HepG2 (cell line): ENCODE data around the gene NOB1. TPM values are rescaled to one million over a fixed set of nuclear protein-coding genes. Genes with fewer than 3 reads are reported as not detected.

ENCODE experiments used
- DNMT3B ChIP-seq: conservative IDR thresholded peaks from 2 replicates; pipeline ENCODE4 v1.6.1; 2016; ENCODE audit warnings: missing biosample characterization, control low read depth
- ERF ChIP-seq: IDR thresholded peaks from 2 replicates; pipeline ENCODE4 v1.6.1; 2018; ENCODE audit warnings: missing biosample characterization, missing genetic modification reagents
- ETV5 ChIP-seq: IDR thresholded peaks from 2 replicates; pipeline ENCODE4 v1.6.1; 2018; ENCODE audit warnings: missing biosample characterization, missing genetic modification reagents, inconsistent platforms, borderline replicate concordance
- FOXM1 ChIP-seq: sonication (generic); formaldehyde crosslinking; IDR thresholded peaks from 2 replicates; pipeline ENCODE4 v1.5.0; 2020; ENCODE audit warnings: missing genetic modification reagents
- GATAD1 ChIP-seq: IDR thresholded peaks from 2 replicates; pipeline ENCODE4 v1.6.1; 2016; ENCODE audit warnings: missing genetic modification reagents, missing compliant biosample characterization
- NONO ChIP-seq, 2 experiments: fragments of 450-650 bp in 1 of 2; sonication (generic) in 1 of 2; formaldehyde crosslinking in 1 of 2; IDR thresholded peaks in 1 of 2; conservative IDR thresholded peaks in 1 of 2; 2 replicates each; pipeline versions ENCODE4 v1.6.1 to v1.8.0; 2017 to 2022; ENCODE audit warnings: mild to moderate bottlenecking in 1 of 2, missing genetic modification reagents in 1 of 2, moderate library complexity in 1 of 2
- NR2F1 ChIP-seq, 2 experiments: fragments of 450-650 bp in 1 of 2; formaldehyde crosslinking in 1 of 2; IDR thresholded peaks; 2 replicates each; pipeline versions ENCODE4 v1.5.0 to v1.6.1; 2016 to 2020; ENCODE audit warnings: mild to moderate bottlenecking in 1 of 2, missing compliant biosample characterization in 1 of 2, missing genetic modification reagents in 1 of 2, moderate library complexity in 1 of 2
- SNAPC2 ChIP-seq: sonication (generic); formaldehyde crosslinking; IDR thresholded peaks from 2 replicates; pipeline ENCODE4 v1.8.1; 2022; ENCODE audit warnings: mild to moderate bottlenecking, missing genetic modification reagents
- SOX6 ChIP-seq, 2 experiments: fragments of 450-650 bp in 1 of 2; sonication (generic) in 1 of 2; formaldehyde crosslinking in 1 of 2; IDR thresholded peaks; 2 replicates each; pipeline versions ENCODE4 v1.4.0 to v1.6.1; 2017 to 2020; ENCODE audit warnings: antibody characterized with exemption in 1 of 2, mild to moderate bottlenecking in 1 of 2, missing genetic modification reagents in 1 of 2
- TSC22D2 ChIP-seq: sonication (generic); formaldehyde crosslinking; IDR thresholded peaks from 2 replicates; pipeline ENCODE4 v1.5.1; 2020; ENCODE audit warnings: missing genetic modification reagents, mild to moderate bottlenecking, borderline replicate concordance
- ZNF121 ChIP-seq: sonication (generic); formaldehyde crosslinking; IDR thresholded peaks from 2 replicates; pipeline ENCODE4 v1.5.0; 2020; ENCODE audit warnings: mild to moderate bottlenecking, missing genetic modification reagents
- ZNF180 ChIP-seq: sonication (generic); formaldehyde crosslinking; IDR thresholded peaks from 2 replicates; pipeline ENCODE4 v1.4.0; 2020; ENCODE audit warnings: low read depth, missing genetic modification reagents, borderline replicate concordance
- ZNF292 ChIP-seq: sonication (generic); formaldehyde crosslinking; IDR thresholded peaks from 2 replicates; pipeline ENCODE4 v1.8.1; 2022; ENCODE audit warnings: mild to moderate bottlenecking, low read depth, missing genetic modification reagents, borderline replicate concordance
- ZNF331 ChIP-seq: sonication (generic); formaldehyde crosslinking; IDR thresholded peaks from 2 replicates; pipeline ENCODE4 v1.4.0; 2020; ENCODE audit warnings: missing genetic modification reagents
- ZNF337 ChIP-seq: sonication (generic); formaldehyde crosslinking; IDR thresholded peaks from 2 replicates; pipeline ENCODE4 v1.5.1; 2020; ENCODE audit warnings: missing genetic modification reagents, low read depth, mild to moderate bottlenecking, borderline replicate concordance
- ZNF350 ChIP-seq: sonication (generic); formaldehyde crosslinking; IDR thresholded peaks from 2 replicates; pipeline ENCODE4 v1.4.0; 2020; ENCODE audit warnings: mild to moderate bottlenecking, low read depth, missing genetic modification reagents, borderline replicate concordance
- ZNF605 ChIP-seq: sonication (generic); formaldehyde crosslinking; IDR thresholded peaks from 2 replicates; pipeline ENCODE4 v1.8.0; 2022; ENCODE audit warnings: mild to moderate bottlenecking, missing genetic modification reagents
- ZSCAN21 ChIP-seq: sonication (generic); formaldehyde crosslinking; IDR thresholded peaks from 2 replicates; pipeline ENCODE4 v1.8.0; 2022; ENCODE audit warnings: mild to moderate bottlenecking, missing genetic modification reagents, moderate library complexity, borderline replicate concordance
- polyA plus RNA-seq, 8 experiments: library from polyadenylated mRNA; depleted of rRNA in 3 of 8; stranded (reverse) in 7 of 8; unstranded in 1 of 8; fragments of >200 nt; fragmentation: Illumina TruSeq in 4 of 8; extraction: Trizol in 4 of 8; gene quantifications; 2 replicates each; pipeline versions ENCODE4 v1.2.1 to v1.2.3, GENCODE V29; 2011 to 2016; ENCODE audit warnings: low read depth in 4 of 8, missing spikeins in 1 of 8, mixed read lengths in 1 of 8; ENCODE audit not compliant: insufficient read depth in 1 of 8
- total RNA-seq, 5 experiments: library from RNA; depleted of rRNA; stranded (reverse); fragments of >200 nt; fragmentation: Illumina TruSeq; extraction: Trizol; gene quantifications; 2 replicates each; pipeline ENCODE4 v1.2.3, GENCODE V29; 2016; ENCODE audit warnings: low read depth in 1 of 5
- TF ChIP-seq, protein P1 (sequence below): sonication (generic); formaldehyde crosslinking; IDR thresholded peaks from 2 replicates; pipeline ENCODE4 v1.4.0; 2020; ENCODE audit warnings: missing genetic modification reagents
- TF ChIP-seq, protein P2 (sequence below): sonication (generic); formaldehyde crosslinking; IDR thresholded peaks from 2 replicates; pipeline ENCODE4 v1.5.1; 2020; ENCODE audit warnings: missing genetic modification reagents, mild to moderate bottlenecking, borderline replicate concordance
- TF ChIP-seq, protein P3 (sequence below): sonication (generic); formaldehyde crosslinking; IDR thresholded peaks from 2 replicates; pipeline ENCODE4 v1.4.0; 2020; ENCODE audit warnings: mild to moderate bottlenecking, missing genetic modification reagents
- TF ChIP-seq, protein P4 (sequence below), 2 experiments: fragments of 450-650 bp in 1 of 2; sonication (generic) in 1 of 2; formaldehyde crosslinking; IDR thresholded peaks; 2 replicates each; pipeline versions ENCODE4 v1.5.0 to v1.8.0; 2020 to 2022; ENCODE audit warnings: mild to moderate bottlenecking in 1 of 2, missing genetic modification reagents in 1 of 2

Gene NOB1
- total and polyA plus RNA-seq, 2 of the 13 experiments (the other 11 are each of a cell fraction or from before 2014, with no cell fraction given), result 47.1 to 162 TPM

DNA sequence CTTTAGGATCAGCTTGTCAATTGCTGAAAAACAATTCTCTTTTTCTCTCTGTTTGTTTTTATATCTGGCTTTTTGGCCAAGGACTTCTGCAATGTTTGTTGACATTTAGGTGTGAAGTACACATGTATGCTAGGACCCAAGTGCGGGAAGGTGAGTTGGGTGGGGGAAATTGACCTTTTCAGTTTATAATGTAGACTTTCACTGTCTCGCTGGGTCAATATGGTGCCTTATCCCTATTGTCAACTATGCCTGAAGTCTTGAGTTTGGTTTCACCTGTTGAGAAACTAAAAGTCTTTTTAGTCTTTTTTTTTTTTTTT lies 16.9 kb upstream of the NOB1 start (continued):
- TF ChIP-seq ZNF605 (CRISPR knock-in tag), result no peak
- no peak for TF ChIP-seq ZNF180 (CRISPR knock-in tag)
- TF ChIP-seq NR2F1 (CRISPR knock-in tag; IDR thresholded peaks at IDR 0.05), result no peak
- no peak for TF ChIP-seq ZNF337
- TF ChIP-seq, protein P1, sequence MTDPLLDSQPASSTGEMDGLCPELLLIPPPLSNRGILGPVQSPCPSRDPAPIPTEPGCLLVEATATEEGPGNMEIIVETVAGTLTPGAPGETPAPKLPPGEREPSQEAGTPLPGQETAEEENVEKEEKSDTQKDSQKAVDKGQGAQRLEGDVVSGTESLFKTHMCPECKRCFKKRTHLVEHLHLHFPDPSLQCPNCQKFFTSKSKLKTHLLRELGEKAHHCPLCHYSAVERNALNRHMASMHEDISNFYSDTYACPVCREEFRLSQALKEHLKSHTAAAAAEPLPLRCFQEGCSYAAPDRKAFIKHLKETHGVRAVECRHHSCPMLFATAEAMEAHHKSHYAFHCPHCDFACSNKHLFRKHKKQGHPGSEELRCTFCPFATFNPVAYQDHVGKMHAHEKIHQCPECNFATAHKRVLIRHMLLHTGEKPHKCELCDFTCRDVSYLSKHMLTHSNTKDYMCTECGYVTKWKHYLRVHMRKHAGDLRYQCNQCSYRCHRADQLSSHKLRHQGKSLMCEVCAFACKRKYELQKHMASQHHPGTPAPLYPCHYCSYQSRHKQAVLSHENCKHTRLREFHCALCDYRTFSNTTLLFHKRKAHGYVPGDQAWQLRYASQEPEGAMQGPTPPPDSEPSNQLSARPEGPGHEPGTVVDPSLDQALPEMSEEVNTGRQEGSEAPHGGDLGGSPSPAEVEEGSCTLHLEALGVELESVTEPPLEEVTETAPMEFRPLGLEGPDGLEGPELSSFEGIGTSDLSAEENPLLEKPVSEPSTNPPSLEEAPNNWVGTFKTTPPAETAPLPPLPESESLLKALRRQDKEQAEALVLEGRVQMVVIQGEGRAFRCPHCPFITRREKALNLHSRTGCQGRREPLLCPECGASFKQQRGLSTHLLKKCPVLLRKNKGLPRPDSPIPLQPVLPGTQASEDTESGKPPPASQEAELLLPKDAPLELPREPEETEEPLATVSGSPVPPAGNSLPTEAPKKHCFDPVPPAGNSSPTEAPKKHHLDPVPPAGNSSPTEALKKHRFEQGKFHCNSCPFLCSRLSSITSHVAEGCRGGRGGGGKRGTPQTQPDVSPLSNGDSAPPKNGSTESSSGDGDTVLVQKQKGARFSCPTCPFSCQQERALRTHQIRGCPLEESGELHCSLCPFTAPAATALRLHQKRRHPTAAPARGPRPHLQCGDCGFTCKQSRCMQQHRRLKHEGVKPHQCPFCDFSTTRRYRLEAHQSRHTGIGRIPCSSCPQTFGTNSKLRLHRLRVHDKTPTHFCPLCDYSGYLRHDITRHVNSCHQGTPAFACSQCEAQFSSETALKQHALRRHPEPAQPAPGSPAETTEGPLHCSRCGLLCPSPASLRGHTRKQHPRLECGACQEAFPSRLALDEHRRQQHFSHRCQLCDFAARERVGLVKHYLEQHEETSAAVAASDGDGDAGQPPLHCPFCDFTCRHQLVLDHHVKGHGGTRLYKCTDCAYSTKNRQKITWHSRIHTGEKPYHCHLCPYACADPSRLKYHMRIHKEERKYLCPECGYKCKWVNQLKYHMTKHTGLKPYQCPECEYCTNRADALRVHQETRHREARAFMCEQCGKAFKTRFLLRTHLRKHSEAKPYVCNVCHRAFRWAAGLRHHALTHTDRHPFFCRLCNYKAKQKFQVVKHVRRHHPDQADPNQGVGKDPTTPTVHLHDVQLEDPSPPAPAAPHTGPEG (CRISPR knock-in tag), result no peak
- no peak for TF ChIP-seq GATAD1 (CRISPR knock-in tag)
- no peak for TF ChIP-seq ETV5 (CRISPR knock-in tag)
- TF ChIP-seq TSC22D2 (CRISPR knock-in tag), result no peak
- TF ChIP-seq, protein P2, sequence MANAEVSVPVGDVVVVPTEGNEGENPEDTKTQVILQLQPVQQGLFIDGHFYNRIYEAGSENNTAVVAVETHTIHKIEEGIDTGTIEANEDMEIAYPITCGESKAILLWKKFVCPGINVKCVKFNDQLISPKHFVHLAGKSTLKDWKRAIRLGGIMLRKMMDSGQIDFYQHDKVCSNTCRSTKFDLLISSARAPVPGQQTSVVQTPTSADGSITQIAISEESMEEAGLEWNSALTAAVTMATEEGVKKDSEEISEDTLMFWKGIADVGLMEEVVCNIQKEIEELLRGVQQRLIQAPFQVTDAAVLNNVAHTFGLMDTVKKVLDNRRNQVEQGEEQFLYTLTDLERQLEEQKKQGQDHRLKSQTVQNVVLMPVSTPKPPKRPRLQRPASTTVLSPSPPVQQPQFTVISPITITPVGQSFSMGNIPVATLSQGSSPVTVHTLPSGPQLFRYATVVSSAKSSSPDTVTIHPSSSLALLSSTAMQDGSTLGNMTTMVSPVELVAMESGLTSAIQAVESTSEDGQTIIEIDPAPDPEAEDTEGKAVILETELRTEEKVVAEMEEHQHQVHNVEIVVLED, result no peak
- no peak for TF ChIP-seq SNAPC2 (CRISPR knock-in tag)
- TF ChIP-seq ZSCAN21 (CRISPR knock-in tag), result no peak
- TF ChIP-seq SOX6 (IDR thresholded peaks at IDR 0.05), result no peak
- peak; percentile 70; the same call in 1 of the 2 replicates for TF ChIP-seq SOX6 (CRISPR knock-in tag; IDR thresholded peaks at IDR 0.05)
- TF ChIP-seq NONO (IDR thresholded peaks at IDR 0.05), result no peak
- TF ChIP-seq NONO (CRISPR knock-in tag; conservative IDR thresholded peaks at IDR 0.05), result no peak
- TF ChIP-seq, protein P3, sequence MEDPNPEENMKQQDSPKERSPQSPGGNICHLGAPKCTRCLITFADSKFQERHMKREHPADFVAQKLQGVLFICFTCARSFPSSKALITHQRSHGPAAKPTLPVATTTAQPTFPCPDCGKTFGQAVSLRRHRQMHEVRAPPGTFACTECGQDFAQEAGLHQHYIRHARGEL, result no peak
- TF ChIP-seq DNMT3B (CRISPR knock-in tag), result no peak
- no peak for TF ChIP-seq ZNF350
- TF ChIP-seq ZNF121 (CRISPR knock-in tag), result no peak
- no peak for TF ChIP-seq ZNF331 (CRISPR knock-in tag)
- no peak for TF ChIP-seq FOXM1 (CRISPR knock-in tag)
- TF ChIP-seq ZNF292 (CRISPR knock-in tag), result no peak
- TF ChIP-seq, protein P4, sequence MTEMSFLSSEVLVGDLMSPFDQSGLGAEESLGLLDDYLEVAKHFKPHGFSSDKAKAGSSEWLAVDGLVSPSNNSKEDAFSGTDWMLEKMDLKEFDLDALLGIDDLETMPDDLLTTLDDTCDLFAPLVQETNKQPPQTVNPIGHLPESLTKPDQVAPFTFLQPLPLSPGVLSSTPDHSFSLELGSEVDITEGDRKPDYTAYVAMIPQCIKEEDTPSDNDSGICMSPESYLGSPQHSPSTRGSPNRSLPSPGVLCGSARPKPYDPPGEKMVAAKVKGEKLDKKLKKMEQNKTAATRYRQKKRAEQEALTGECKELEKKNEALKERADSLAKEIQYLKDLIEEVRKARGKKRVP (CRISPR knock-in tag; IDR thresholded peaks at IDR 0.05), result no peak
- TF ChIP-seq ERF (CRISPR knock-in tag), result no peak
